ENCODE data around the gene MLLT6.
A peak's percentile ranks its signal among the peaks of the same experiment; 100 is the strongest.

MLLT6 gene

GRCh38 chr17:38676706-38677504 lies 28.2 kb upstream of the MLLT6 start:
- no peak overlapping the region for H3K4me3 ChIP-seq (ENCODE audit: low read length)
- DNase-seq (ENCODE audit: low read depth), result peak; percentile 84
- peak; percentile 99 for TF ChIP-seq CTCF (IDR thresholded peaks at IDR 0.05; ENCODE audit: insufficient read depth, low read depth, low read length, missing control alignments)

GRCh38 chr17:38677819-38678218 lies 27.3 kb upstream of the MLLT6 start:
- H3K4me3 ChIP-seq (ENCODE audit: low read length), result no peak overlapping the region
- no peak for TF ChIP-seq CTCF (IDR thresholded peaks at IDR 0.05; ENCODE audit: insufficient read depth, low read depth, low read length, missing control alignments)
- no peak for DNase-seq (ENCODE audit: low read depth)

GRCh38 chr17:38681096-38681495 lies 24.0 kb upstream of the MLLT6 start:
- DNase-seq (ENCODE audit: low read depth), result no peak
- no peak for TF ChIP-seq CTCF (IDR thresholded peaks at IDR 0.05; ENCODE audit: insufficient read depth, low read depth, low read length, missing control alignments)
- no peak overlapping the region for H3K4me3 ChIP-seq (ENCODE audit: low read length)

- TF ChIP-seq CTCF (IDR thresholded peaks at IDR 0.05; ENCODE audit: insufficient read depth, low read depth, low read length, missing control alignments), result no peak
- no peak for DNase-seq (ENCODE audit: low read depth)
- H3K4me3 ChIP-seq (ENCODE audit: low read length), result no peak overlapping the region
These were observed 19.6 kb upstream of the MLLT6 start for GRCh38 chr17:38685491-38685890.

- TF ChIP-seq CTCF (IDR thresholded peaks at IDR 0.05; ENCODE audit: insufficient read depth, low read depth, low read length, missing control alignments), result no peak
- H3K4me3 ChIP-seq (ENCODE audit: low read length), result no peak overlapping the region
- DNase-seq (ENCODE audit: low read depth), result peak; percentile 60
These were observed 17.8 kb upstream of the MLLT6 start for GRCh38 chr17:38687286-38687685.

GRCh38 chr17:38690386-38690785 lies 14.7 kb upstream of the MLLT6 start:
- DNase-seq (ENCODE audit: low read depth), result no peak
- TF ChIP-seq CTCF (IDR thresholded peaks at IDR 0.05; ENCODE audit: insufficient read depth, low read depth, low read length, missing control alignments), result no peak
- no peak overlapping the region for H3K4me3 ChIP-seq (ENCODE audit: low read length)

GRCh38 chr17:38691154-38691553 lies 13.9 kb upstream of the MLLT6 start:
- H3K4me3 ChIP-seq (ENCODE audit: low read length), result no peak overlapping the region
- DNase-seq (ENCODE audit: low read depth), result no peak
- TF ChIP-seq CTCF (IDR thresholded peaks at IDR 0.05; ENCODE audit: insufficient read depth, low read depth, low read length, missing control alignments), result no peak

Data from epithelial cell of esophagus (primary cell).